Activated CD4-positive, CD25-positive, alpha-beta regulatory T cell (primary cell): ENCODE data around the gene CDRT4.

Source experiments
- DNase-seq, 4 experiments: peaks; one replicate each; lab custom pipeline; 2025; lab: John Stamatoyannopoulos, UW

CDRT4 gene

DNA sequence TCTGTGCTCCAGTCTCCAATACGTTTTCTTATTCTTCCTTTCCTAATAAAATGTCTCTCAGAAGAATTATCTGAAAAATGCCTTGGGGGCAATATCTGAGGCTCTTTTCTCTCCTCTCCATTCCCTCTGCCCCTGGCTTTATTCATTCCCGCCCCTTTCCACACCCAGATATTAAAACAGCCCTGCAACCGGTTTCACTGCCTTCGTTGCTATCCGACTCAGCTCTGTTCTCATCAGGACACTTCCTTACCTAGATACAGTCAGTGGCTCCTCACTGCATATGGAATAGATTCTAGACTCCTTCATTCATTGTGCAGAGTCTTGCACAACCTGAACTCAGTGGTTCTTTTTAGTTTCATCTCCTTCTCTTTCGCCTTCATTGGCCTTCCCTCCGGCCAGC is 74.0 kb downstream of the CDRT4 start:
- DNase-seq, result no peak

DNA sequence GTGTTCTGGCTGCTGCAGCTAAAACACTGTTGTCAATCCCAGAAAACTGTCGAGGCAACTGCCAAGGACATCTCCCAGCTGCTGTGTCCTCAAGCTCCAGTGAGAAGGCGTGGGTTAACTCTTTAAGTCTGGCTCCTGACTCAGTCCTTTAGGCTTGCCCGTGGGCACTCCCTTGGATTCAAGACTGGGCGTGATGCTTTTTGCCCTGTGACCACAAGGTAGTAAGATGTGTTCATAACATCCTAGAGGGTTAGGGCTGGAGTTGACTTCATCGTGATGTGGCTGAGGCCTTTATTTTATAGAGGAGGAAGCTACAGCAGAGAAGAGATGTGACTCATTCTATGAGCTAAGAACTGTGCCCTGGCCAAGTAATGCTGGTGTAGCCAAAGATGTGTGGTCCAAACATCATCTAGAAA is 75.1 kb downstream of the CDRT4 start:
- DNase-seq, result no peak

DNA sequence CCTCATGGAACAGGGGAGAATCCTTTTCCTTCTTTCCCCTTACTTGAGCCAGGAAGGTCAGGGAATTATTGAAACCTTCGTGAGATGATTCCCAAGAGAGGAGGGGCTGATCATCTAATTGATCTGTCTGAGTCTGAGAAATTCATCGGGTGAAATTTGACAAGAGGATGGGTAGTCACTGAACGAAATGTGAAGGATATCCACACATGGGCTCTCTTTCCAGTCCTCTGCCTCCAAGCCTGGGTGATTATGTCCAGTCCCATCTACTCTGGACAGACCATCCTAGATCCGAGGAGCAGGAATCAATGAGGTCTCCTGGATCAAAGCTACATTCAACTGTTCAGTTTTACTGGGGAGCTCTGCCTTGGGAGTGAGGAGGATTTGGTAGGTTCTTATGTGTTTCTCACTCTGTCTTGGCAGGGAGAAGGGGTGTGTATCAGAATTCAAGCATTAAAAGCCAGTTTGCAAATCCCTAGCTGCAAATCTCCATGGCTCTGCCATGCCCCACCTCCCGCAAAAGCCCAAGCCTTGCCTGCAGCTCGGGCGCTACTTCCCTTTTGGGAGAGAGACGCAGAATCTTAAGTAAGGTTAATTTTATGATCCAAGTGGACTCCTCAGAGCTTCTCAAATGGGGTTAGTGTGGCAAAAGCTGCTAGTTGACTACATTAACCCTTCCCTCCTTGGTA is 78.9 kb downstream of the CDRT4 start:
- DNase-seq, result no peak

DNA sequence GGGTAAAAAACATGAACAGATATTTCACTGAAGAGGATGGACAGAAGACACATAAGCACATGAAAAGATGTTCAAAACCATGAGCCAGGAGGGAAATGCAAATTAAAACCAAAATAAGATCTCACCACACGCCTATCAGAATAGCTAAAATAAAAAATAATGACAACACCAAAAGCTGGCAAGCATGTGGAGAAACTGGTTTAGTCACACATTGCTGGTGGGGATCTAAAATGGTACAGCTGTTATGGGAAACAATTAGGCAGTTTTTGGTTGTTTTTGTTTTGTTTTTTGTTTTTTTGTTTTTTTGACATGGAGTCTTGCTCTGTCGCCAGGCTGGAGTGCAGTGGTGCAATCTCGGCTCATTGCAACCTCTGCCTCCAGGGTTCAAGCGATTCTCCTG is 81.3 kb downstream of the CDRT4 start:
- DNase-seq, result no peak
